ENCODE data around the gene CSN1S1. TPM values are rescaled to one million over a fixed set of nuclear protein-coding genes. Genes with fewer than 3 reads are reported as not detected.

CSN1S1 gene
- polyA plus RNA-seq, 4 donors: not detected

Other genes with a start within 250 kb of the CSN1S1 start
- gene SULT1B1, start 170.4 kb upstream of the CSN1S1 start, polyA plus RNA-seq: 100 to 1,000 TPM in 1 of 4 donors, 10 to 100 TPM in 3; 15.5 to 125 (median 61.3) TPM
- gene SULT1E1, start 70.9 kb upstream of the CSN1S1 start, polyA plus RNA-seq: 100 to 1,000 TPM in 1 of 4 donors, 10 to 100 TPM in 3; 13.2 to 151 (median 21.4) TPM
- gene CSN2, start 34.7 kb downstream of the CSN1S1 start, polyA plus RNA-seq: under 1 TPM in 1 of 4 donors, not detected in 3; 0.13 TPM
- not detected for gene STATH, start 64.9 kb downstream of the CSN1S1 start, polyA plus RNA-seq
- gene HTN3, start 97.4 kb downstream of the CSN1S1 start, polyA plus RNA-seq: not detected
- gene HTN1, start 119.4 kb downstream of the CSN1S1 start, polyA plus RNA-seq: not detected
- under 1 TPM in 1 of 4 donors, not detected in 3; 0.03 TPM for gene PRR27, start 223.2 kb downstream of the CSN1S1 start, polyA plus RNA-seq

Data from small intestine (tissue), 4 donors.